ENCODE measurements around the gene CDK15. TPM values are rescaled to one million over a fixed set of nuclear protein-coding genes. Genes with fewer than 3 reads are reported as not detected.

CDK15 gene
- total RNA-seq, 1 experiment from 2014 or later = not detected

GRCh38 chr2:201852878-201853415, 46.6 kb downstream of the CDK15 start:
- Histone ChIP-seq H3F3A (ENCODE audit: insufficient read depth, low read depth) (peaks cover 14% of the 10 kb centered on the region; the same call in 1 of the 2 replicates), H3K27me3 (ENCODE audit: insufficient read depth, low read depth) (no peaks in the 10 kb centered on the region), H3K9me3 (ENCODE audit: insufficient read depth, low read depth) (no peaks in the 10 kb centered on the region), H3K79me2 (ENCODE audit: low read depth) (no peaks in the 10 kb centered on the region), H3K4me2 (no peak overlapping the region), H3K27ac (no peak overlapping the region), H3K36me3 (ENCODE audit: low read depth) (no peaks in the 10 kb centered on the region), H3K4me3 (no peak overlapping the region), H2AFZ (no peak overlapping the region), H3K4me1 (replicated peaks; ENCODE audit: insufficient read depth) (peaks cover 20% of the 10 kb centered on the region), H4K20me1 (ENCODE audit: insufficient read depth) (no peaks in the 10 kb centered on the region), H3K9me2 (ENCODE audit: insufficient read depth) (no peaks in the 10 kb centered on the region)
- no peak for DNase-seq
- TF ChIP-seq, protein P1, sequence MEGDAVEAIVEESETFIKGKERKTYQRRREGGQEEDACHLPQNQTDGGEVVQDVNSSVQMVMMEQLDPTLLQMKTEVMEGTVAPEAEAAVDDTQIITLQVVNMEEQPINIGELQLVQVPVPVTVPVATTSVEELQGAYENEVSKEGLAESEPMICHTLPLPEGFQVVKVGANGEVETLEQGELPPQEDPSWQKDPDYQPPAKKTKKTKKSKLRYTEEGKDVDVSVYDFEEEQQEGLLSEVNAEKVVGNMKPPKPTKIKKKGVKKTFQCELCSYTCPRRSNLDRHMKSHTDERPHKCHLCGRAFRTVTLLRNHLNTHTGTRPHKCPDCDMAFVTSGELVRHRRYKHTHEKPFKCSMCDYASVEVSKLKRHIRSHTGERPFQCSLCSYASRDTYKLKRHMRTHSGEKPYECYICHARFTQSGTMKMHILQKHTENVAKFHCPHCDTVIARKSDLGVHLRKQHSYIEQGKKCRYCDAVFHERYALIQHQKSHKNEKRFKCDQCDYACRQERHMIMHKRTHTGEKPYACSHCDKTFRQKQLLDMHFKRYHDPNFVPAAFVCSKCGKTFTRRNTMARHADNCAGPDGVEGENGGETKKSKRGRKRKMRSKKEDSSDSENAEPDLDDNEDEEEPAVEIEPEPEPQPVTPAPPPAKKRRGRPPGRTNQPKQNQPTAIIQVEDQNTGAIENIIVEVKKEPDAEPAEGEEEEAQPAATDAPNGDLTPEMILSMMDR (conservative IDR thresholded peaks at IDR 0.05) = no peak
- no peak for TF ChIP-seq EZH2 (IDR thresholded peaks at IDR 0.05; ENCODE audit: low read depth)
- no TSS peak for BruUV-seq (replicated peaks)
- POLR2A ChIA-PET (ENCODE audit: unreplicated experiment) = interaction anchor here (0.6 kb wide), 1 partner anchor 72 kb away, joined by 5 read pairs; the partner anchor contains the start of gene ALS2
- CTCF ChIA-PET = no interaction called here
- intact Hi-C loops (cut with micrococcal nuclease; ENCODE audit: unreplicated experiment) = loop anchor here (10.0 kb wide), 1 partner anchor 618 kb away; no protein-coding TSS in a partner anchor

GRCh38 chr2:201854221-201854801, 48.0 kb downstream of the CDK15 start:
- peaks cover 14% of the 10 kb centered on the region; the same call in 1 of the 2 replicates for H3F3A ChIP-seq (ENCODE audit: insufficient read depth, low read depth)
- no peaks in the 10 kb centered on the region for H3K9me2 ChIP-seq (ENCODE audit: insufficient read depth)
- no peaks in the 10 kb centered on the region for H4K20me1 ChIP-seq (ENCODE audit: insufficient read depth)
- ChIA-PET POLR2A (ENCODE audit: unreplicated experiment) (interaction anchor here (0.6 to 0.7 kb wide), 4 partner anchors 8 to 56 kb away, joined by 3 to 15 read pairs (median 6); no protein-coding TSS in a partner anchor), CTCF (interaction anchor here (0.5 kb wide), 1 partner anchor 8 kb away, joined by 3 read pairs; no protein-coding TSS in a partner anchor)
- H3K27me3 ChIP-seq (ENCODE audit: insufficient read depth, low read depth) = no peaks in the 10 kb centered on the region
- intact Hi-C loops (cut with micrococcal nuclease; ENCODE audit: unreplicated experiment) = loop anchor here (1.0 to 10.0 kb wide), 2 partner anchors 56 to 620 kb away; no protein-coding TSS in a partner anchor
- H3K36me3 ChIP-seq (ENCODE audit: low read depth) = no peaks in the 10 kb centered on the region
- no peaks in the 10 kb centered on the region for H3K79me2 ChIP-seq (ENCODE audit: low read depth)
- H3K27ac ChIP-seq = peak overlapping the region; percentile 67
- TSS peak; percentile 41 for BruUV-seq (replicated peaks)
- TF ChIP-seq, protein P1 (conservative IDR thresholded peaks at IDR 0.05) = no peak
- no peak for TF ChIP-seq EZH2 (IDR thresholded peaks at IDR 0.05; ENCODE audit: low read depth)
- peaks cover 20% of the 10 kb centered on the region for H3K4me1 ChIP-seq (replicated peaks; ENCODE audit: insufficient read depth)
- DNase-seq = peak; percentile 49 to 83
- no peak overlapping the region for H2AFZ ChIP-seq
- H3K4me3 ChIP-seq = no peak overlapping the region
- H3K4me2 ChIP-seq = peak overlapping the region; percentile 33
- H3K9me3 ChIP-seq (ENCODE audit: insufficient read depth, low read depth) = no peaks in the 10 kb centered on the region

- peaks cover 20% of the 10 kb centered on the region for H3K4me1 ChIP-seq (replicated peaks; ENCODE audit: insufficient read depth)
- TF ChIP-seq, protein P1 (conservative IDR thresholded peaks at IDR 0.05) = no peak
- no peak for TF ChIP-seq EZH2 (IDR thresholded peaks at IDR 0.05; ENCODE audit: low read depth)
- peaks cover 14% of the 10 kb centered on the region; the same call in 1 of the 2 replicates for H3F3A ChIP-seq (ENCODE audit: insufficient read depth, low read depth)
- no peaks in the 10 kb centered on the region for H4K20me1 ChIP-seq (ENCODE audit: insufficient read depth)
- H3K9me3 ChIP-seq (ENCODE audit: insufficient read depth, low read depth) = no peaks in the 10 kb centered on the region
- H3K79me2 ChIP-seq (ENCODE audit: low read depth) = no peaks in the 10 kb centered on the region
- intact Hi-C loops (cut with micrococcal nuclease; ENCODE audit: unreplicated experiment) = loop anchor here (1.0 to 10.0 kb wide), 2 partner anchors 57 to 620 kb away; no protein-coding TSS in a partner anchor
- no peak overlapping the region for H2AFZ ChIP-seq
- H3K9me2 ChIP-seq (ENCODE audit: insufficient read depth) = no peaks in the 10 kb centered on the region
- no peaks in the 10 kb centered on the region for H3K27me3 ChIP-seq (ENCODE audit: insufficient read depth, low read depth)
- H3K27ac ChIP-seq = peak overlapping the region; percentile 67
- no peak overlapping the region for H3K4me3 ChIP-seq
- CTCF ChIA-PET = interaction anchor here (0.5 kb wide), 1 partner anchor 8 kb away, joined by 8 read pairs; no protein-coding TSS in a partner anchor
- POLR2A ChIA-PET (ENCODE audit: unreplicated experiment) = interaction anchor here (0.5 to 0.7 kb wide), 4 partner anchors 8 to 292 kb away, joined by 3 to 9 read pairs (median 4); no protein-coding TSS in a partner anchor
- H3K36me3 ChIP-seq (ENCODE audit: low read depth) = no peaks in the 10 kb centered on the region
- BruUV-seq (replicated peaks) = no TSS peak
- peak in 1 of 2 experiments; percentile 79 for DNase-seq
- H3K4me2 ChIP-seq = peak overlapping the region; percentile 33
Measured at GRCh38 chr2:201854841-201855240, 48.5 kb downstream of the CDK15 start.

Measured in PC-9 (cell line).